A549 (cell line): ENCODE data around the gene MGAT5. TPM values are rescaled to one million over a fixed set of nuclear protein-coding genes. Genes with fewer than 3 reads are reported as not detected.

ENCODE experiments used
- ATAC-seq, 2 experiments: fragments of 200-7000 bp in 1 of 2; fragments of >200 bp in 1 of 2; cut with Nextera tagmentation in 1 of 2; cut with Tn5 transposase in 1 of 2; 3 replicates each; pipeline versions ENCODE4 v1.8.0 to v1.9.1; 2018 to 2020; ENCODE audit warnings: mild to moderate bottlenecking in 1 of 2, moderate library complexity in 1 of 2
- CTCF ChIA-PET: fragments of 300-600 bp; sonication (Branson Sonifier 250); formaldehyde crosslinking; extraction: SDS; loops from one replicate; lab custom pipeline; 2021; ENCODE audit warnings: antibody characterized with exemption, inconsistent platforms; lab: Yijun Ruan, JAX
- POLR2A ChIA-PET: fragments of 350-600 bp; formaldehyde crosslinking; extraction: SDS; loops from one replicate; lab custom pipeline; 2021; ENCODE audit warnings: antibody characterized with exemption, inconsistent platforms; lab: Yijun Ruan, JAX
- DNase-seq, 2 experiments: peaks; one replicate each; pipeline versions ENCODE4 v3.0.0 to v3.0.0-alpha.2; 2011 to 2016; ENCODE audit warnings: low read depth in 1 of 2, low spot score in 1 of 2
- FAIRE-seq: peaks from 2 replicates; lab custom pipeline; 2011; peaks lifted over from hg19 to GRCh38; lab: Jason Lieb, UNC
- H3K27ac ChIP-seq, 2 experiments: fragments of >200 bp; sonication (Bioruptor Twin); formaldehyde crosslinking; 3 replicates each; pipeline ENCODE4 v1.5.1; 2016 to 2017
- H3K4me1 ChIP-seq: fragments of >200 bp; sonication (Bioruptor Twin); formaldehyde crosslinking; 3 replicates; pipeline ENCODE4 v1.6.1; 2016
- H3K4me2 ChIP-seq: fragments of >200 bp; sonication (Bioruptor Twin); formaldehyde crosslinking; 3 replicates; pipeline ENCODE4 v1.6.1; 2016
- H3K4me3 ChIP-seq: fragments of >200 bp; sonication (Bioruptor Twin); formaldehyde crosslinking; 3 replicates; pipeline ENCODE4 v1.5.1; 2016
- H3K9me3 ChIP-seq: fragments of >200 bp; sonication (Bioruptor Twin); formaldehyde crosslinking; 3 replicates; pipeline ENCODE4 v1.6.1; 2016
- BCL3 ChIP-seq: fragments of >200 bp; sonication (Bioruptor Twin); formaldehyde crosslinking; IDR thresholded peaks from 3 replicates; pipeline ENCODE4 v1.6.1; 2016
- BHLHE40 ChIP-seq: IDR thresholded peaks from 2 replicates; pipeline ENCODE4 v1.6.1; 2012; ENCODE audit warnings: low read depth, low read length, inconsistent platforms
- CBX2 ChIP-seq: fragments of 200-600 bp; sonication (generic); IDR thresholded peaks from 2 replicates; pipeline ENCODE4 v1.6.1; 2016; ENCODE audit warnings: low read depth, mild to moderate bottlenecking, borderline replicate concordance
- CHD4 ChIP-seq: fragments of 200-600 bp; sonication (generic); IDR thresholded peaks from 2 replicates; pipeline ENCODE4 v1.6.1; 2016; ENCODE audit warnings: antibody characterized with exemption, mild to moderate bottlenecking, borderline replicate concordance
- CTCF ChIP-seq: fragments of >200 bp; sonication (Bioruptor Twin); formaldehyde crosslinking; IDR thresholded peaks from 3 replicates; pipeline ENCODE4 v1.5.1; 2016
- E2F6 ChIP-seq: IDR thresholded peaks from 2 replicates; pipeline ENCODE4 v1.6.1; 2012; ENCODE audit warnings: low read depth, borderline replicate concordance
- EHF ChIP-seq: fragments of 250-450 bp; sonication (Bioruptor Pico); IDR thresholded peaks from 2 replicates; pipeline ENCODE4 v1.5.0; 2020; ENCODE audit warnings: mild to moderate bottlenecking
- ESRRA ChIP-seq: fragments of 150-350 bp; IDR thresholded peaks from 2 replicates; pipeline ENCODE4 v1.6.1; 2014; ENCODE audit warnings: mild to moderate bottlenecking, low read length, borderline replicate concordance
- FOSB ChIP-seq: fragments of 250-450 bp; sonication (Bioruptor Pico); IDR thresholded peaks from 2 replicates; pipeline ENCODE4 v1.5.0; 2020; ENCODE audit warnings: mild to moderate bottlenecking, moderate library complexity
- HDAC2 ChIP-seq: fragments of 200-600 bp; sonication (generic); IDR thresholded peaks from 2 replicates; pipeline ENCODE4 v1.6.1; 2016
- HES2 ChIP-seq: fragments of >200 bp; sonication (Bioruptor Twin); formaldehyde crosslinking; IDR thresholded peaks from 2 replicates; pipeline ENCODE4 v1.6.1; 2016
- HEYL ChIP-seq: fragments of 250-450 bp; sonication (Bioruptor Pico); IDR thresholded peaks from 2 replicates; pipeline ENCODE4 v1.8.0; 2021; ENCODE audit warnings: mild to moderate bottlenecking, moderate library complexity
- HMGXB4 ChIP-seq: fragments of 250-450 bp; sonication (Bioruptor Pico); IDR thresholded peaks from 2 replicates; pipeline ENCODE4 v1.5.0; 2021; ENCODE audit warnings: mild to moderate bottlenecking, moderate library complexity, borderline replicate concordance
- JUNB ChIP-seq: fragments of >200 bp; sonication (Bioruptor Twin); formaldehyde crosslinking; IDR thresholded peaks from 2 replicates; pipeline ENCODE4 v1.6.1; 2016
- MAFK ChIP-seq: fragments of 450-650 bp; IDR thresholded peaks from 2 replicates; pipeline ENCODE4 v1.6.1; 2014; ENCODE audit not compliant: partially characterized antibody
- MYC ChIP-seq: IDR thresholded peaks from 2 replicates; pipeline ENCODE4 v1.6.1; 2012; ENCODE audit warnings: mild to moderate bottlenecking, inconsistent platforms, low read length, improper control_type of control experiment, borderline replicate concordance
- POLR2A ChIP-seq: IDR thresholded peaks from 2 replicates; pipeline ENCODE4 v1.6.1; 2012; ENCODE audit warnings: mild to moderate bottlenecking, low read length
- RAD21 ChIP-seq, 2 experiments: fragments of >200 bp in 1 of 2; sonication (Bioruptor Twin) in 1 of 2; formaldehyde crosslinking in 1 of 2; IDR thresholded peaks in 1 of 2; conservative IDR thresholded peaks in 1 of 2; 2 replicates in 1 of 2; 3 replicates in 1 of 2; pipeline ENCODE4 v1.6.1; 2012 to 2018; ENCODE audit warnings: inconsistent platforms in 1 of 2
- SMC3 ChIP-seq: fragments of >200 bp; sonication (Bioruptor Twin); formaldehyde crosslinking; IDR thresholded peaks from 3 replicates; pipeline ENCODE4 v1.6.1; 2018; ENCODE audit warnings: inconsistent platforms
- SREBF2 ChIP-seq: fragments of 450-650 bp; IDR thresholded peaks from 2 replicates; pipeline ENCODE4 v1.6.1; 2014; ENCODE audit warnings: mild to moderate bottlenecking, moderate library complexity
- TFCP2L1 ChIP-seq: fragments of 250-450 bp; sonication (Bioruptor Pico); IDR thresholded peaks from 2 replicates; pipeline ENCODE4 v1.5.0; 2021; ENCODE audit warnings: mild to moderate bottlenecking
- ZC3H11A ChIP-seq: fragments of 450-650 bp; IDR thresholded peaks from 2 replicates; pipeline ENCODE4 v1.6.1; 2014; ENCODE audit warnings: antibody characterized with exemption, mild to moderate bottlenecking
- WGBS: methylation state at CpG from one replicate; pipeline ENCODE4 v1.1.6; 2017; ENCODE audit errors: missing lambda C conversion rate; 5-methylcytosine and 5-hydroxymethylcytosine counted together
- polyA plus RNA-seq, 4 experiments: library from polyadenylated mRNA; depleted of rRNA in 3 of 4; stranded (reverse); fragments of >200 nt; fragmentation: RNase III in 1 of 4; extraction: RNeasy Plus Mini Kit Qiagen cat#74134 plus additional on column Dnase treatment in 1 of 4; gene quantifications; 2 replicates in 3 of 4; 3 replicates in 1 of 4; pipeline ENCODE4 v1.2.3, GENCODE V29; 2011 to 2017

Gene MGAT5
- polyA plus RNA-seq, 2 of the 4 experiments (the other 2 are of a cell fraction) = 13.2 to 17.1 TPM

- FAIRE-seq (no peak), ATAC-seq (peak in 1 of 2 experiments; percentile 39; a peak in 1 of 6 replicates), DNase-seq (no peak)
- ChIA-PET POLR2A (no interaction called here), CTCF (interaction anchor here (0.7 to 1.9 kb wide), 3 partner anchors 30 to 372 kb away, joined by 4 to 6 read pairs (median 5); no protein-coding TSS in a partner anchor)
- TF ChIP-seq RAD21 (conservative IDR thresholded peaks at IDR 0.05 in 1 of 2, IDR thresholded peaks at IDR 0.05 in 1 of 2) (no peak), CHD4 (no peak), CTCF (no peak), ZC3H11A (no peak), HDAC2 (no peak), JUNB (no peak), TFCP2L1 (CRISPR knock-in tag) (no peak), CBX2 (no peak), POLR2A (no peak), SREBF2 (no peak), SMC3 (no peak), FOSB (CRISPR knock-in tag) (no peak), MYC (no peak), ESRRA (no peak), HMGXB4 (CRISPR knock-in tag) (no peak), E2F6 (no peak), HES2 (no peak)
- Histone ChIP-seq H3K4me2 (no peak overlapping the region; the same call in 2 of the 3 replicates), H3K4me1 (no peaks in the 10 kb centered on the region), H3K4me3 (no peak overlapping the region), H3K9me3 (no peaks in the 10 kb centered on the region), H3K27ac (no peak overlapping the region)
- 44% methylated on average over 4 of the region's 4 CpGs for WGBS
Measured at GRCh38 chr2:134491022-134491421, 237.2 kb downstream of the MGAT5 start.

GRCh38 chr2:134491771-134492441 is 238.0 kb downstream of the MGAT5 start:
- DNase-seq = peak; percentile 23 to 53
- ChIA-PET POLR2A (no interaction called here), CTCF (interaction anchor here (0.6 to 1.9 kb wide), 4 partner anchors 31 to 382 kb away, joined by 3 to 6 read pairs (median 4); no protein-coding TSS in a partner anchor)
- ATAC-seq = peak; percentile 91 to 92
- no peaks in the 10 kb centered on the region for H3K9me3 ChIP-seq
- no peak overlapping the region for H3K27ac ChIP-seq
- 3% methylated on average over 9 of the region's 9 CpGs for WGBS
- TF ChIP-seq MAFK (no peak), BHLHE40 (no peak), HEYL (CRISPR knock-in tag) (no peak), RAD21 (conservative IDR thresholded peaks at IDR 0.05 in 1 of 2, IDR thresholded peaks at IDR 0.05 in 1 of 2) (0 out of 5 replicates have a peak, but pooled peaks of 1 of the 2 experiments have one; percentile 2), EHF (no peak), CTCF (peak; percentile 30; the same call in 2 of the 3 replicates), SMC3 (peak; percentile 29; the same call in 1 of the 3 replicates), BCL3 (no peak)
- peak overlapping the region; percentile 53 for H3K4me2 ChIP-seq
- H3K4me1 ChIP-seq = no peaks in the 10 kb centered on the region
- no peak overlapping the region for H3K4me3 ChIP-seq
- FAIRE-seq = no peak
